ENCODE results near the gene UGT1A6.
"Not testable (repeated sequence)": the region's sequence is repeated elsewhere in the genome, so short reads cannot be mapped to it uniquely, and the experiment has no call there.

UGT1A6 gene

DNA sequence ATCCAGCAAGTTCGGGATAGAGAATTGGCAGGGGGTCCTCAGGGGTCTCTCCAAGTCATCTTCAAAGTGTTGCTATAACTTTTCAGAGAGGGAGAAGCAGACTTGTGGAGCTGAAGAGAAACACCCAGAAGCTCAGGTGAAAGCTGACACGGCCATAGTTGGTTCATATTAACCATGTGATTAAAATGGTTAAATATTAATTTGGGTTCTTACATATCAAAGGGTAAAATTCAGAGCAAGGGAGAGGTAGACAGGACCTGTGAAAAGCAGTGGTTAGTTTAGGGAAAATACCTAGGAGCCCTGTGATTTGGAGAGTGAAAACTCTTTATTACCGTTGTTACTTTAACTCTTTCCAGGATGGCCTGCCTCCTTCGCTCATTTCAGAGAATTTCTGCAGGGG lies at the start of gene UGT1A6:
Gene UGT1A6, plus strand, starts transcription at position 243 of the 400 bp plus-strand sequence. Its CDS starts 115 bp downstream, at position 358.
- no peak for DNase-seq (ENCODE audit: low spot score)

DNA sequence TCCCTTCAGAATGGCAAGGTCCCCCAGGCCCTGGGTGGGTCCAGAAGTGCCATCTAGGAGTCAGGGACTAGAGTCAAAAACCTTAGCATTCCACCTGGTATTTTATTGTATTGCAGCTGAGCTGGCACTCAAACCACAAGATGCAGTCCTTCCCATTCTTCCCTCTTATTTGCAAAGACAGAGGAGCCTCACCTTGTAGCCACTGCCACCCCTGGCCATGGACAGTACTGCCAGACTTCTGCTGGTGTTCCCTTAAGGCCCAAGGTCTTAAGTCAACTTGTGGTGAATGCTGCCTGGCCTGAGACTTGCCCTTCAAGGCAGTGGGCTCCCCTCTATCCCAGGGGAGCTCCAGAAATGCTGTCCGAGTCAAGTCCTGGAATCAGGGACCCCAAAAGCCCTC lies 49.6 kb upstream of the UGT1A6 start:
- DNase-seq (ENCODE audit: low spot score) = peak; percentile 16

DNA sequence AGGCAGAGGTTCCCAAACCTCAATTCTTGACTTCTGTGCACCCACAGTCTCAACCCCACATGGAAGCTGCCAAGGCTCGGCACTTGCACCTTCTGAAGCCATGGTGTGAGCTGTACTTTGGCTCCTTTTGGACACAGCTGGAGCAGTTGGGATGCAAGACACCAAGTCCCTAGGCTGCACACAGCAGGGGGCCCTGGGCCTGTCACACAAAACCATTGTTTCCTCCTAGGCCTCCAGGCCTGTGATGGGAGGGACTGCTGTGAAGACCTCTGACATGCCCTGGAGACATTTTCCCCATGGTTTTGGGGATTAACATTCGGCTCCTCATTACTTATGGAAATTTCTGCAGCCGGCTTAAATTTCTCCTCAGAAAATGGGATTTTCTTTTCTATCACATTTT lies 46.7 kb upstream of the UGT1A6 start:
- not testable (repeated sequence) for DNase-seq (ENCODE audit: low spot score)

DNA sequence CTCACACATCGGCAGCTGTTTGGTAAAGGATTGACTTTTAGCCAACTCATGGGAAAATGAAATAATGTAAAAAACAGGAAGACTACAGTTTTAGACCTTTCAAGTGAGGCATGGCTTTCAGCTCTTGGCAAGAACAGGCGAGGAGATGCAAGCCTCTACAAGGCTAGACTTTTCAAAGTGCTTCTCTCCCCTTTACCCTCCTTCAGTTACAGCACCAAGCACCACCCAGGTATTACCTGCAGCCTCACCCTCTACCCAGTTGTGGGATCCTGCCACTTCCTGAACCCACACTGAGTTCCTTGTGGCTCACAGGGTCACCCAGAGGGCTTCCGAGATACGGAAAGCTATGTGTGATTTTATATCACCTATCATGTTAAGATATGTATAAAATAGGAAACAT lies 41.7 kb upstream of the UGT1A6 start:
- no peak for DNase-seq (ENCODE audit: low spot score)

DNA sequence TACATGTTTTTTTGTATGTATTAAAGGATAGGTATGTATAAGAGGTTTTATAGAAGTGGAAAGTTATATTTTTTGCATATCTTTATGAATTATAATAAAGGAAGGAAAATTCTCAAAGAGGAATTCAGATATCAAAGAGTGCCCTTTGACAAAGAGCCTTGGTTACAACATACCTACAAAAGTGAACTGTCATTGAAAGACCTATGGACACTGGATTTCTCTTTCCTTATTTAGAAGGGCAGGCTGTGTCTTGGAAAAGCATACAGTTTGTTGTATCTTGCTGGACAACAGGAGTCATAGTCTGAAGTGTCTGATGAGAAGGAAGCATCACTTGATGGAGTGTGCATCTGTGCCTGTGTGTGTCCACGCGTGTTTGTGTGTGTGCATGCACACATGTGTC lies 41.3 kb upstream of the UGT1A6 start:
- DNase-seq (ENCODE audit: low spot score) = no peak

DNA sequence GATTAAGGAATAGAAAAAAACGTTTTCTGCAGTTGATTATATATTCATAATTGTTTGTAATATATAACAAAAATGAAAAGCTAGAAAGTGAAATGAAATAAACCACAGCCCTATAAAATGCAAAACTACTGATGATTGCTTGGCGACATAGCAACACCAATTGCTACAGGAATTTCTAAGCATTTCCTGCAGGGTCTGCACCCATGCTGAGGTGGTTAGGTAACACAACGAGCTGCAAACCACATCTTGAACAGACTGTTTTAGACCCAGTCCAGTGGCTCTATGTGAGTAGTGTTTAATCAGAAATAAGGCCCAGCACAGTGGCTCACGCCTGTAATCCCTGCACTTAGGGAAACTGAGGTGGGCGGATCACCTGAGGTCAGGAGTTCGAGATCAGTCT lies 38.2 kb upstream of the UGT1A6 start:
- DNase-seq (ENCODE audit: low spot score) = no peak

DNA sequence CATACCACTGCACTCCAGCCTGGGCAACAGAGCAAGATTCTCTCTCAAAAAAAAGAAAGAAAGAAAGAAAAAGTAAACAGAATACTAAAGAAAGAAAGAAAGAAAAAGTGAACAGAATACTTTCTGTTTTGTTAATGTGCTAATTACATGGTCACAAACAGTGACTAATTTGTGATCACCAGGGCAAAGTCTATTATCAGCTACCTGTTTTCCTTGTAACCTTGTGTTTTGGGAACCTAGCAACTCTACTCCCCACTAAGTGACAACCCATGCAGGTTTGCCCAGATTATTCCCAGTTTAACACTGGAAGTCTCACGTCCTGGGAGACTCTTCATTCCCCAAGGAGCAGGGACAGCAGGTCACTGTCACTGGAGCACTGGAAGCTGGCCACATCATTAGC lies 37.6 kb upstream of the UGT1A6 start:
- no peak for DNase-seq (ENCODE audit: low spot score)

DNA sequence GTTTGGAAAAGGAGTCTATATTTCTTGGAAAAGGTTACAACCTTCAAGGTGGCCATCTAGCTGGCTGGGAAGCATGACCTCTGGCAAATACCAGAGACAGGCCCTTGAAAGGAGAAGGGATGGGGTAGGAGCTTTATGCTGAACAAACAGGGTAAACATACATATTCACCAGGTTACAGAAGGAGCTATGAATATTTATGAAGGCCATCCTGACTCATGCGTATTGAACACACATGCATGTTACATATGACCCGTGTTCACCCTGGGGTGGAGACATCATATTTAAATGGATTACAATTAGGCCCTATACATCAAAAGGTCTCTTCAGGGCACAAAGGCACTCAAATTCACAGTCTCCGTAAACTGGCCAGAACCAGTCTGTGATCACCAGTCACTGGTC lies 36.7 kb upstream of the UGT1A6 start:
- not testable (repeated sequence) for DNase-seq (ENCODE audit: low spot score)

DNA sequence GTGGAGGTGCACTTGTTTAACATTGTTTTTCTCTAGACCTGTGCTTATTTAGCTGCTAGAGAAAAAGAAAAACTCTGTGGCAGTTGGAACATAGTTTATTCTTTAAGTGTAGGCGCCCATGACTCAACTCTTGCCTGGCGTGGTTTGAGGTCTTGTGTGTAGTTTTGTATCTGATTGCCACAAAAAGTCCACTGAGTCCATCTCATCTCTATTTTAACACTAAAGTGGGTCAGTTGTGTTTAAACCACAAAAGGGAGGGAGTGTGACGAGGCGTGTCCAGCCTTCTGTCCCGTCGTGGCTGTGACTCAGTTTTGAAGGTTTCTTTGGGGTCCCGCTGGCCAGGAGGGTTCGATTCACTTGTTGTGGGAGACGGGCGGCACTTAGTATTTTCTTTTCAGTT lies 36.2 kb upstream of the UGT1A6 start:
- no peak for DNase-seq (ENCODE audit: low spot score)

DNA sequence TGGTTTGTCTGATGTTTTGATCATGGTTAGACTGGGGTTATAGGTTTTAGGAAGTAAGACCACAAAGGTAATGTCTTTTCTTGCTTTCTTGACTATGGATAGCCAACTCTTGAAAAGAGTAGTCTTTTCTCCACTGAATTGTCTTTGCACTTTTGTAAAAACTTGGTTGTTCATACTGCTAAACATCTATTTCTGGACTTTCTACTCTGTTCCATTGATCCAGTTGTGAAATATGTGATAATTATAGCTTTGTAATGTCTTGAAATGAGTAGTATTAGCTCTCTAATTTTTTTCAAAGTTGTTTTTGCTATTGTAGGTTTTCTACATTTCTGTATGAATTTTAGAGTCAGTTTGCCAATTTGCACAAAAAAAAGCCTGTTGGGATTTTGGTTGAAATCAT lies 34.1 kb upstream of the UGT1A6 start:
- no peak for DNase-seq (ENCODE audit: low spot score)

DNA sequence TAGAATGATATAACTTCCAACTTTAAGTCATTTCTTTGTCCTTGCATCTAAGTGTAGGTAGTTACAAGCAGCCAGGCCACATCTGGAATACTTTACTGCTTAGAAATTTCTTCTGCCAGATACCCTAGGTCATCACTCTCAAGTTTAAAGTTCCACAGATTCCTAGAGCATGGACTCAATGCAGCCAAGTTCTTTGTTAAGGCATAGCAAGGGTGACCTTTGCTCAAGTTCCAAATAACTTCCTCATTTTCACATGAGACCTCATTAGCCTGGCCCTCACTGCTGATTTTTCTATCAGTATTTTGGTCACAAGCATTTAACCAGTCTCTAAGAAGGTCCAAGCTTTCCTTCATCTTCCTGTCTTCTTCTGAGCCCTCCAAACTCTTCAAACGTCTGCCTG lies 28.8 kb upstream of the UGT1A6 start:
- DNase-seq (ENCODE audit: low spot score) = no peak

DNA sequence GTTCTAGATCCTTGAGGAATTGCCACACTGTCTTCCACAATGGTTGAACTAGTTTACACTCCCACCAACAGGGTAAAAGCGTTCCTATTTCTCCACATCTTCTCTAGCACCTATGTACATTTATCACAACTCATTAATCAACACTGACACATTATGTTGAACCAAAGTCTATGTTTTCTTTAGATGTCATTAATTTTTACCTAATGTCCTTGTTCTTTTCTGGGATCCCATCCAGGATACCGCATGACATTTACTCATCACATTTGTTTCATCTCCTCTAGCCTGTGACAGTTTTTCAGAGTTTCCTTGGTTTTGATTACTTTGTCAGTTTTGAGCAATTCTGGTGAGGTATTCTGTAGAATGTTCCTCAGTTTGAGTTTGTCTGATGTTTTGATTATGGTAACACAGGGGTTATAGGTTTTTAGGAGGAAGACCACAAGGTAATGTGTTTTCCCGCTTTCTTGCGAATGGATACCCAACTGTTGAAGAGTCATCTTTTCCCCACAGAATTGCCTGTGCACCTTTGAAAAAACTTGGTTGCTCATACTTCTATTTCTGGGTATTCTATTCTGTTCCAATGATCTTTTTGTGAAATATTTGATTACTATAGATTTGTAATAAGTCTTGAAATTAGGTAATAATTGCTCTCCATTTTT lies 24.0 kb upstream of the UGT1A6 start:
- no peak for DNase-seq (ENCODE audit: low spot score)

DNA sequence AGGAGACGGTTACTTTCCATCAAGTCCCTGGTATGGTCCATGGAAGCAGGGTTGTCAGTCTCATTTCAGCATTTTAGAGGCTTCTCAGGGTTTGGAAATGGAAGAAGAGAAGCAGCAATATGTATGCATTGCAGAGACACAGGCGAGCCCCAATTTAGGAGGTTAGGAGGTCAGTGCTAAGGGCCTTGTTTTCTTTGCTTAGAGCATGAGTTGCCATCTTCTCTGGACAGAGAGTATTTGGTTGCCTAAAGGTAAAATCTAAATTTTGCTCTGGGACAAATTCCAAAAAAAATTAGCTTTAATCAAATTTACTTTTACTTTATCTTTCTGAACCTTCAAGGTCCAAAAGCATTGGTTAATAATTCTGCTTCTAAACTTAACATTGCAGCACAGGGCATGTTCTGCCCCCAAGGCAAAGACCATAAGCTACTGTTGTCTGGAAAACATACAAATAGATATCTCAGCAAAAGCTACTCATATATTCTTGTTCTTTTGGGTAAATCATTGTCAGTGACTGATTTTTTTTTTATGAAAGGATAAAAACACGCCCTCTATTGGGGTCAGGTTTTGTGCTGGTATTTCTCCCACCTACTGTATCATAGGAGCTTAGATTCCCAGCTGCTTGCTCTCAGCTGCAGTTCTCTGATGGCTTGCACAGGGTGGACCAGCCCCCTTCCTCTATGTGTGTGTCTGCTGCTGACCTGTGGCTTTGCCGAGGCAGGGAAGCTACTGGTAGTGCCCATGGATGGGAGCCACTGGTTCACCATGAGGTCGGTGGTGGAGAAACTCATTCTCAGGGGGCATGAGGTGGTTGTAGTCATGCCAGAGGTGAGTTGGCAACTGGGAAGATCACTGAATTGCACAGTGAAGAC lies 21.2 kb upstream of the UGT1A6 start, which contains the start of gene UGT1A9:
Gene UGT1A9, plus strand, starts transcription at position 609 of the 872 bp plus-strand sequence. Its CDS starts 37 bp downstream, at position 646.
- no peak for DNase-seq (ENCODE audit: low spot score)

DNA sequence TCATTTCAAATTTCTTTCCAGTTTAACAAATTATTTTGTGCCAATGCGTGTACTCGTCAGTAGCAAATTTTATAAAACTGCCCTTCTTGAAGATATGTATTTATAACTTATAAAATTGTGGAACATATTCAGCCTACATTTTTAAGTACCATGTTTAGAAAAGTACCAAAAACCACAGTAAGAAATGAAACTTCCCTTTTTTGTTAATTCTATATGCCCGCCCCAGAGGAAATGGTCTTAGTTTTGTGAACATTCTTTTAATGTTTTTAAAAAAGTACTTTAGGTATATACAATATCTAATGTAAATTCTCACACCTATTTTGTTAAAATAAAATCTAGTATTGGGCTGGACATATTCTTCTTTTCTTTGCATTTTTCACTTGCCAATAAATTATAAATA lies 19.8 kb upstream of the UGT1A6 start:
- DNase-seq (ENCODE audit: low spot score) = no peak

DNA sequence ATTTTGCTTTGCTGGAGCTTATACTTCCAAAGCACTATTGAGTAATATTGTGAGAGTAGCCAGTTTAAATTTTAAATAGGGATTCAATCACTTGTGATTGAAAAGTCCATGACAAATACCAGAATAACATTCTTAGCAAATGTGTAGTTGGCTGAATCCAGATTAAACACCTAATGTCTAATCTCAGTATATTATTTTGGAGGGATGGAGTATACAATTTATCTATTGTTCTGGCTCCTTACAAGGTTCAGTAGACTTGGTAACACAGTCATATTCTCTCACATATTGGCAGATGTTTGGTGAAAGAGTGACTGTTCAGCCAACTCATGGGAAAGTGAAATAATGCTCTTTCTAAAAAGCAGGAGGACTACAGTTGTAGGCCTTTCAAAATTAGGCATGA lies 18.8 kb upstream of the UGT1A6 start:
- no peak for DNase-seq (ENCODE audit: low spot score)

DNA sequence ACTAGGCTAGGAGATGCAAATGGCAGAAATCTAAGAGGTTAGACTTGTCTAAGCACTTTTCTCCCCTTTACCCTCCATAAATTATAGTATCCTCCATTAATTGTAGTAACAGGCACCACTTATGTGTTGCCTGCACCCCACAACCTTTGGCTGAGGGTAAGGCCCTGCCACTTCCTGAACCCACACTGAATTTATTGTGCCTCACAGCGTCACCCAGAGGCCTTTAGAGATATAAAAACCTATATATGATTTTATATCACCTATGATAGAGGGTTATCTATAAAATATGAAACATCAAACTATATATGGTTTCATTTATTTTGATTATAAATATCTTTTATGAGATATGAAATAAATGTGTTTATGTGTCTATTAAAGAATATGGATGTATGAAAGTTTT lies 18.4 kb upstream of the UGT1A6 start:
- no peak for DNase-seq (ENCODE audit: low spot score)

DNA sequence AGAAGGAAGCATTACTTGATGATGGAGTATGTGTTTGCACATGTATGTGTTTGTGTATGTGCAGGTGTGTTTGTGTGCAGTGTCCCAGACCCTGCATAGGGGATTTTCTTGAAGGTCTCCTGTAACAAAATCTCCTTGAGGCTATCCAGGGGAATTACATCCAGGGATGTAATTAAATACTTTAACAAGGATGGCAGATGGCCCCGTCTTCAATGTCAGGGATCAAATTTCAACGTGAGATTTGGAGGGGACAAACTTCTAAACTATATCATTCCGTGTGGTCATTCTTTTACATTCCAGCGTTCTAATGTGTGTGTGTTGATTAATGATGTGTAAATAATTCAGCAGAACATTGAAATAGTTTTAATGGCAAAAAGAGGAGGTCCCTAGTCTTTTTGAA lies 17.7 kb upstream of the UGT1A6 start:
- DNase-seq (ENCODE audit: low spot score) = peak; percentile 19

DNA sequence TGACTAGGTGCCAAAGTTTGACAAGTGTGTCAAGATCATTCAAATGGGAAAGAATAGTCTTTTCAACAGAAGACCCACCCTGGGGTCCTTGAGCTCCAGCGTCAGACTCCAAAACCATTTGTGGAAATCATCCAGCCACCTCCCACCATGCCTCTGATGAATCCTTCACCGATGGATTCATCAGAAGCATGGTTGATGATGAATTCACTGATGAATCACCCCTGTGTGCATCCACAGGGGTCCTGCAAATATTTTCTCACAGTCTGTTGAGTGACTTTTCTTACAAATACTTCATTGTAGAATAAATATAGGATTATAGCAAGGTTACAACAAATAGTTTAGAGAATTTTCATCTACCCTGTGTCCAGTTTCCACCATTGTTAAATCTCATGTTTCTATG lies 16.6 kb upstream of the UGT1A6 start:
- no peak for DNase-seq (ENCODE audit: low spot score)

DNA sequence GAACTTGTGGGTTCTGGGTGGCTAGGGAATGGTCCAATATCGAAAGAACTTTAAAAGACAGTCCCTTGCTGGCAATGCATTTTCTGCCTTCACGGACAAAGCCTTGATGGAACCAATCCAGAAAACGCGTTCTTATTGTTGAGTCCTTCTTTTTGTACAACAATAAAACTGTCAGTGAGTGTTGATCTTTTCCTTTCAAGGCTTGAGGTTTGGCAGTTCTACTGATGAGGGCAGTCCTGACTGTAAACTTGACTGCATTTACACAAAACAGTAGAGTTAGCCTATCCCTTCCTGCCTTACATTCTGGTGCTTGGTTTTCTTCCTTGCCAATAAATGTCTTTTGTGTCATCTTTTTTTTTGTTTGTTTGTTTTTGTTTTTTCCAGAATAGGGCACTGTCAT lies 13.5 kb upstream of the UGT1A6 start:
- DNase-seq (ENCODE audit: low spot score) = no peak

DNA sequence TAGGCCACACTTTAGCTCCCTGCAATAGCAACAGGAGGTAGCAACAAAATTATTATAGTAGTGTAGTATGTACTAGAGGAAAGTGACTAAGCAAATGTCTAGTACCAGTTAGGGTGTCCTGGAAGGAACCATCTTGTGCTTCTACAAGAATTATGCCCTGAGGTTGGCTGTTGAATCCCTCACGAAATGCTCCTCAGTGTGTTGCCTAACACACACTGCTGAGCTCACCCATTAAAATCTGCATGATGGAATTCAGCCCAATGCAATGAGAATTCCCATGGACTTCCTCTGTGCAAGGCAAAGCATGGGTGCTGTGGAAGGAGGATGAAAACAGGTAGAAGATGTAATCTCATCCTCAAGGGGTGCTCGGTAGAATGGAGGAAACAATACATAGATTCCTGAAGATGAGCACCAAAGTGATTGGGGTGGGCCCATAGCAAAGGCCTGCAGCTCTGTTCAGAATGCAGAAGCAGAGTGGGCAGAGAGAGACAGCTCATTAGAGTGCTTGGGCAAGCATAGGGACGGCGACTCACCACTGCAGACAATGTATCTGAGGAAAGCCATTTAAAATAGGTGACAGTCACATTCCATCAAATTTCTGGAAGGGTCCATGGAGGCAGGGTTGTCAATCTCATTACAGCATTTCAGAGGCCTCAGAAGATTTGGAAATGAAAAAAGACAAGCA lies 12.2 kb upstream of the UGT1A6 start:
- DNase-seq (ENCODE audit: low spot score) = no peak

DNA sequence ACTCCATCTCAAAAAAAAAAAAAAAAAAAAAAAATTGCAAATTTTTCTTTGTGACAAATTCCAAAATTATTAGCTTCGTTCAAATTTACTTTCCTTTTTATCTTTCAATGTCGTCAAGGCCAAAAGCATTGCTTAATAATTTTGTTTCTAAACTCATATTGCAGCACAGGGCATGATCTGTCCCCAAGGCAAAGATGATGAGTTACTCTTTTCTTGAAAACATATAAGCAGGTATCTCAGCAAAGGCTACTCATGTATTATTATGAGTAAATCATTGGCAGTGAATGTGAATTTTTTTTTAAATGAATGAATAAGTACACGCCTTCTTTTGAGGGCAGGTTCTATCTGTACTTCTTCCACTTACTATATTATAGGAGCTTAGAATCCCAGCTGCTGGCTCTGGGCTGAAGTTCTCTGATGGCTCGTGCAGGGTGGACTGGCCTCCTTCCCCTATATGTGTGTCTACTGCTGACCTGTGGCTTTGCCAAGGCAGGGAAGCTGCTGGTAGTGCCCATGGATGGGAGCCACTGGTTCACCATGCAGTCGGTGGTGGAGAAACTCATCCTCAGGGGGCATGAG lies 11.1 kb upstream of the UGT1A6 start, which contains the start of gene UGT1A7:
Gene UGT1A7, plus strand, starts transcription at position 381 of the 579 bp plus-strand sequence. Its CDS starts 37 bp downstream, at position 418.
- no peak for DNase-seq (ENCODE audit: low spot score)

DNA sequence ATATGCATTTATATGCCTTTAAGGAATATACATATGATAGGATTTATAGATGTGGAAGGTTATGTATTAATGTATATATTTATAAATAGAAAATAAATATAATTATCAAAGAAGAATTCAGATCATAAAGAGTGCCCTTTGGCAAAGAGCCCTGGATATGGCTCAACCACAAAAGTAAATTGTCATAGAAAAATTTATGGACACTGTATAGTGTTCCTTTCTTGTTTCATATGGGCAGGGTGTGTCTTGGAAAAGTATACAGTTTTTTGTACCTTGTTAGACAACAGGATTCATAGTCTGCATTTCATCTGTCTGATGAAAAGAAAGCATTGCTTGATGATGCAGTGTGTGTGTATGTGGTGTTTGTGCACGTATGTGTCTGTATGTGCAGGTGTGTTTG lies 8.1 kb upstream of the UGT1A6 start:
- no peak for DNase-seq (ENCODE audit: low spot score)

Measured in iPS-NIHi11 (cell line).